ENCODE results near the gene FN1. TPM values are rescaled to one million over a fixed set of nuclear protein-coding genes. Genes with fewer than 3 reads are reported as not detected.

The FN1 gene
- total RNA-seq, 1 donor from 2014 or later, result 962 TPM

DNA sequence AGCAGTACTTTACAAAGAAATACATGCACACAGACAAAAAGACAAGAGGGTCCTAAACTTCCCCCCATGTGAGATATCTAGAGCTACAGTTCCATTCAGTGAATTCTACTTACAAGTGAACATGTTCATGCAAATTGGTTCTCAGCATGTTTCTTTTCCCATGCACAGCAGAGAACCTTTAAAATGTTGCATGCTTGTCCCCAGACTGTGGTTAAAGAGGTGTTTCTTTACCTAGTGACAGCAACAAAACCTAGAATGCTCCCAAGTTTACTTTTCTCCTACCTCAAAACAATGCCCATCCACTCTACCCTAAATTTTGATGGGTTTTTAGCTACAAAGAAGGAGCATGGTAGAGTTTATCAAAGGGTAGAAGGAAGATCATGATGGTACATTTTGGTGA is 43.7 kb downstream of the FN1 start:
- TF ChIP-seq, protein P1, sequence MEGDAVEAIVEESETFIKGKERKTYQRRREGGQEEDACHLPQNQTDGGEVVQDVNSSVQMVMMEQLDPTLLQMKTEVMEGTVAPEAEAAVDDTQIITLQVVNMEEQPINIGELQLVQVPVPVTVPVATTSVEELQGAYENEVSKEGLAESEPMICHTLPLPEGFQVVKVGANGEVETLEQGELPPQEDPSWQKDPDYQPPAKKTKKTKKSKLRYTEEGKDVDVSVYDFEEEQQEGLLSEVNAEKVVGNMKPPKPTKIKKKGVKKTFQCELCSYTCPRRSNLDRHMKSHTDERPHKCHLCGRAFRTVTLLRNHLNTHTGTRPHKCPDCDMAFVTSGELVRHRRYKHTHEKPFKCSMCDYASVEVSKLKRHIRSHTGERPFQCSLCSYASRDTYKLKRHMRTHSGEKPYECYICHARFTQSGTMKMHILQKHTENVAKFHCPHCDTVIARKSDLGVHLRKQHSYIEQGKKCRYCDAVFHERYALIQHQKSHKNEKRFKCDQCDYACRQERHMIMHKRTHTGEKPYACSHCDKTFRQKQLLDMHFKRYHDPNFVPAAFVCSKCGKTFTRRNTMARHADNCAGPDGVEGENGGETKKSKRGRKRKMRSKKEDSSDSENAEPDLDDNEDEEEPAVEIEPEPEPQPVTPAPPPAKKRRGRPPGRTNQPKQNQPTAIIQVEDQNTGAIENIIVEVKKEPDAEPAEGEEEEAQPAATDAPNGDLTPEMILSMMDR (conservative IDR thresholded peaks at IDR 0.05; ENCODE audit: low read depth, low read length), result no peak
- DNase-seq (ENCODE audit: low read depth), result no peak
- H3K4me3 ChIP-seq (ENCODE audit: low read depth, low read length), result no peak overlapping the region

DNA sequence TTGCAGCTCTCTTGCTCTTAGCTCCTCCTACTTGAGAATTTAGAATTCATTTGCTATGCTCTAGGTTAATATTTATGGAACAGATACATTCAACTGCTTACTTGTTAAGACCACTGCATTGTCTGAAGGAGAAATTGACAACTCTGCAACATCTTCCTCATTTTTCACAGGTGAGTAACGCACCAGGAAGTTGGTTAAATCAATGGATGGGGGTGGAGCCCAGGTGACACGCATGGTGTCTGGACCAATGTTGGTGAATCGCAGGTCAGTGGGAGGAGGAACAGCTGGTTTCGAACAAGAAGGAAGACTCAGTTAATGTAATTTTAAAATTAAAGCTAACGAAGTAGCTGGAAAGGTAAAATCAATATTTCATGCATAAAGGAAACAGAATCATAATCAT is 44.3 kb downstream of the FN1 start:
- no peak overlapping the region for H3K4me3 ChIP-seq (ENCODE audit: low read depth, low read length)
- no peak for DNase-seq (ENCODE audit: low read depth)
- TF ChIP-seq, protein P1 (conservative IDR thresholded peaks at IDR 0.05; ENCODE audit: low read depth, low read length), result no peak

DNA sequence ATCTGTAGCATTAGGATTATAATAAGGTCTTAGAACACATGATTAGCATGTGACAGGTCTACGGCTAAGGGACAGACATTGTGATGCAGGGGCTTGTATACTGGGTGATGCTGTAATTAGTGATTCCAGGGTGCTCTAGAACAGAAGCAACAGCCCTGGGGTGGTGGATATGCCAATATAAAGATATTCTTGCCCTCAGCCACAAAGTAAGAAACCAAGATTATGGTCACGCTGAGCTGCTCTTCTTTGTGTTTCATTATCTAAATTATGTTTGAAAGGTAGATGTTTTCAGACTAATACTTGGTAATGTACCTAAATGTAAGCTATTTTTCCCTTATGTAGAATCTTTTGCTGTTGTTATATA is 45.3 kb downstream of the FN1 start:
- TF ChIP-seq, protein P1 (conservative IDR thresholded peaks at IDR 0.05; ENCODE audit: low read depth, low read length), result no peak
- DNase-seq (ENCODE audit: low read depth), result no peak
- H3K4me3 ChIP-seq (ENCODE audit: low read depth, low read length), result no peak overlapping the region

DNA sequence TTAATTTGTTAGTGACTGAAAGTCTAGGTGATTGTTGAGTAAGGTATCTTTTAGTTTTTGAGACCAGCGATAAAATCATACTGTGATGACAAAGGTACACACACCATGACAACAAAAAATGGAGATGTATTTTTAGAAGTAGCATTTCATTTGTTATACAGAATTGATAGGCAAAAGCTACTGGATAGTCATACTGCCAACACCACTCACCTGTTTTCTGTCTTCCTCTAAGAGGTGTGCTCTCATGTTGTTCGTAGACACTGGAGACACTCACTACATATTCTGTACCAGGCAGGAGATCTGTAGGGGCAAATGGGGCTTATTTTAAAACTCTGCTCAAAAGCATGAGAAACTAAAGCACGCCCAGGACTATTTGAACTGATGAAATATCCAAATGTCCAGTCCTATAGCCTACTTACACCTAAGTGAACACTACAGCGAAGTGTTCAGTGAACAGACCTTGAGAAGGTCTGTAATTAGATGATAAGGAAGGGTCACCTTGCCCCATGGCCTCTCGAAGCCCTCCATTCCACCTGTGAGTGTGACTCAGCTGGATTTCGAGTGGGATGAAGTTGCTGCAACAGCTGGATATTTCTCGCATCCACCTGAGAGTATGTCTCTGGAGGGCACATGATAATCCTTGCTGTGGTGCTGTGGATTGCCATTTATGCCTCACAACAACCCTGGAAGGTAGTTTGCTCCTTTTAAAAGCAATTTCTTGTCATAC is 47.7 kb downstream of the FN1 start:
- DNase-seq (ENCODE audit: low read depth), result no peak
- TF ChIP-seq, protein P1 (conservative IDR thresholded peaks at IDR 0.05; ENCODE audit: low read depth, low read length), result no peak
- H3K4me3 ChIP-seq (ENCODE audit: low read depth, low read length), result no peak overlapping the region

DNA sequence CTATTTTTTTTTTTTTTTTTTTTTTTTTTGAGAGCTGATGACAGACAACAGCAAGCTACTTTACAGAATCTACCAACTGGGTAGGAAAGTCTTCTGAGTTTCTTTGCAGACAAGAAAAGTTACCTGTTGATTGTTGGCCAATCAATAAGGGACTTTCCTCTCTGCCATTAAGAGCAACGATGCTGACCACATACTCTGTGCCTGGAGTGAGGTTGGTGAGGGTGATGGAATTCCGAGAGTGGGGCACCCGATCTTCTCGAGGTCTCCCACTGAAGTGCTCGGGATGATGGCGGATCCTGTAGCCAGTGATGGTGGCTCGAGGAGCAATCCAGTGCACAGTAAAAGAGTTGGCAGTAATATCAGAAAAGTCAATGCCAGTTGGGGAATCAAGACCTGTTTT is 49.3 kb downstream of the FN1 start:
- TF ChIP-seq, protein P1 (conservative IDR thresholded peaks at IDR 0.05; ENCODE audit: low read depth, low read length), result no peak
- no peak for DNase-seq (ENCODE audit: low read depth)

DNA sequence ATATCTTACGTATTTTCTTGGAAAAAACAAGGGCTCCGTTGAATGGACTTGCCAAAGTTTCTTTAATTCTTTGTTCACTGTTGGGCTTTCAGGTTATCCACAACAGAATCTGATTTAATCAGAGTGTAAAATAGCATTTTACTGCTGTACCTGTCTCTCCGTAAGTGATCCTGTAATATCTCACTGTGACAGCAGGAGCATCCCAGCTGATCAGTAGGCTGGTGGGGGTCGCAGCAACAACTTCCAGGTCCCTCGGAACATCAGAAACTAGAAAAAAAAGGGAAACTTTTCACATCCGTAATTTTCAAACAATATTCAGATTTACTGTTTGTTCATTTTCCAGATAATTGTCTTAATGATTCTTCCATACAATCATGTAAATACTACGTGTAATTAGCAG is 51.2 kb downstream of the FN1 start:
- TF ChIP-seq, protein P1 (conservative IDR thresholded peaks at IDR 0.05; ENCODE audit: low read depth, low read length), result no peak
- H3K4me3 ChIP-seq (ENCODE audit: low read depth, low read length), result no peak overlapping the region
- no peak for DNase-seq (ENCODE audit: low read depth)

More for the DNA sequence above, 49.3 kb downstream of the FN1 start:
- H3K4me3 ChIP-seq (ENCODE audit: low read depth, low read length), result no peak overlapping the region

DNA sequence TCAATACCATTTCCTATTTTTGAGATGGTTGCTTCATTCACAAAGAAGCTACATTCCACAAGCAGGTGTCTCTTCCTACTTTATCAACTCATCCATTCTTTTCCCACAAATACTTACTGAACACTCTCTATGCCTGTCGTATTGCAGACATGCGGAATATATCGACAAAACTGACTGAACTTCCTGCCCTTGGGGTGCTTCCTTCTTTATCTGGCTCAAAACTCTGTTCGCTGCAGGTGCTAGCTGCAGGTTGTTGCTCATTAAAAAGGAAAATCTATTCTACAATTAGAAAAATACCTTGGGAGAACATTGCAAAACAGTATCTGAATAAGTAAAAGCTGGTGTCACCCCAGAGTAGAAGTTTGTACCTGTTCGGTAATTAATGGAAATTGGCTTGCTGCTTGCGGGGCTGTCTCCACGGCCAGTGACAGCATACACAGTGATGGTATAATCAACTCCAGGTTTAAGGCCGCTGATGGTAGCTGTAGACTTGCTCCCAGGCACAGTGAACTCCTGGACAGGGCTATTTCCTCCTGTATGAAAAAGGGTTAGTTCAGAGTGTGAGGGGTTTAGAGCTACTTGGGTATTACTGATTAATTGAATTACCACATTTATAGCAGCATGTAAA is 52.1 kb downstream of the FN1 start:
- no peak for DNase-seq (ENCODE audit: low read depth)
- H3K4me3 ChIP-seq (ENCODE audit: low read depth, low read length), result no peak overlapping the region
- TF ChIP-seq, protein P1 (conservative IDR thresholded peaks at IDR 0.05; ENCODE audit: low read depth, low read length), result no peak
